ENCODE results near the gene KRT36. TPM values are rescaled to one million over a fixed set of nuclear protein-coding genes. Genes with fewer than 3 reads are reported as not detected.

Gene KRT36
- polyA plus RNA-seq, 3 donors = 0.24 to 0.87 (median 0.25) TPM

DNA sequence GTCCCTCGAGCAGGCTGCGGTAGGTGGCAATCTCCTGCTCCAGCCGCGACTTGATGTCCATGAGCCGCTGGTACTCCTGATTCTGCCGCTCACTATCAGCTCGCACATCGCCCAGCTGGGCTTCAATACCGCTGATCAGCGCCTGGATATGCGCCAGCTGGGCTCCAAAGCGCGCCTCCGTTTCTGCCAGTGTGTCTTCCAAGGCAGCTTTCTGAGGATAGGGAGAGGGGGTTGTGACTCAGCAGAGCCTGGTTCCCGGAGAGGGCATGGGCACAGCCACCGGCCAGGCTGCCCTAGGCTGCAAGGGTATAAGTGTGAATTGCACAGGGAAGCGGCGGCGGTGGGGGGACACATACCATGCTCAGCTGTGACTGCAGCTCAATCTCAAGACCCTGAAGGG, 34.1 kb upstream of the KRT36 start:
- H3K27ac Mint-ChIP-seq = peak overlapping the region in 1 of 7 donors; percentile 43
- TF ChIP-seq, protein P1, sequence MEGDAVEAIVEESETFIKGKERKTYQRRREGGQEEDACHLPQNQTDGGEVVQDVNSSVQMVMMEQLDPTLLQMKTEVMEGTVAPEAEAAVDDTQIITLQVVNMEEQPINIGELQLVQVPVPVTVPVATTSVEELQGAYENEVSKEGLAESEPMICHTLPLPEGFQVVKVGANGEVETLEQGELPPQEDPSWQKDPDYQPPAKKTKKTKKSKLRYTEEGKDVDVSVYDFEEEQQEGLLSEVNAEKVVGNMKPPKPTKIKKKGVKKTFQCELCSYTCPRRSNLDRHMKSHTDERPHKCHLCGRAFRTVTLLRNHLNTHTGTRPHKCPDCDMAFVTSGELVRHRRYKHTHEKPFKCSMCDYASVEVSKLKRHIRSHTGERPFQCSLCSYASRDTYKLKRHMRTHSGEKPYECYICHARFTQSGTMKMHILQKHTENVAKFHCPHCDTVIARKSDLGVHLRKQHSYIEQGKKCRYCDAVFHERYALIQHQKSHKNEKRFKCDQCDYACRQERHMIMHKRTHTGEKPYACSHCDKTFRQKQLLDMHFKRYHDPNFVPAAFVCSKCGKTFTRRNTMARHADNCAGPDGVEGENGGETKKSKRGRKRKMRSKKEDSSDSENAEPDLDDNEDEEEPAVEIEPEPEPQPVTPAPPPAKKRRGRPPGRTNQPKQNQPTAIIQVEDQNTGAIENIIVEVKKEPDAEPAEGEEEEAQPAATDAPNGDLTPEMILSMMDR (IDR thresholded peaks at IDR 0.05) = no peak

DNA sequence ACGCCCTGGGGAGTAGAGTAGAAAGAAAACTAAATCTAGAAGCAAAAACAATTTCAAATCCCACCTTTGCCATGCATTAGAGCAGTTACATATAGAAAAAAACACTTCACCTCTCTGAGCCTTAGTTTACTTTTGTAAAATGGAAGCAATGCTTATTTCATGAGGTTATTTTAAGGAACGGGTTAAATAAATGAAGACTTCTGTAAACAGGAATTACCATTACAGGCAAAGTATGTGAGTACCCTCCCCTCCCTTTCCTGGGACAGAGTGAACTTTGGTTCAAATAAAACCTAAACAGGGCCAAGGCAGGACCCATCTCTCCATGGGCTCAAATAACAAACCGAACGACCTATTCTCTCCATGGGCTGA, 33.5 kb upstream of the KRT36 start:
- no peaks in the 10 kb centered on the region for H3K79me2 ChIP-seq (ENCODE audit: insufficient read depth, low read length)
- TF ChIP-seq, protein P1 (IDR thresholded peaks at IDR 0.05) = no peak
- no CpG with 5 or more reads among the region's 4 CpGs for WGBS (ENCODE audit: insufficient coverage)
- no peak overlapping the region for H3K4me3 ChIP-seq (replicated peaks in 1 of 3; ENCODE audit: low read depth in 2 of 3, low read length in 3 of 3)
- H3K36me3 ChIP-seq (replicated peaks in 1 of 2; ENCODE audit: control insufficient read depth in 1 of 2, insufficient read depth in 2 of 2, low read length in 2 of 2) = no peaks in the 10 kb centered on the region
- intact Hi-C loops (cut with micrococcal nuclease) = no loop called here
- Mint-ChIP-seq H3K4me1 (peaks cover 12% of the 10 kb centered on the region), H3K4me3 (no peak overlapping the region), H3K27me3 (ENCODE audit: low read depth in 3 of 3) (peaks cover 32 to 47% (median 35%) of the 10 kb centered on the region in 3 donors), H3K27ac (no peak overlapping the region), H3K9me3 (peaks cover 0 to 11% (median 2%) of the 10 kb centered on the region in 7 donors), H3K36me3 (no peaks in the 10 kb centered on the region)
- H3K9ac ChIP-seq (ENCODE audit: insufficient read depth, low read length, poor library complexity, severe bottlenecking) = no peak overlapping the region
- H2AFZ ChIP-seq (ENCODE audit: insufficient read depth, low read depth, low read length, poor library complexity, severe bottlenecking) = no peak overlapping the region
- no peaks in the 10 kb centered on the region for H4K20me1 ChIP-seq (ENCODE audit: insufficient read depth, low read length)
- no peak overlapping the region for H3K27ac ChIP-seq (ENCODE audit: low read depth in 1 of 2, low read length in 2 of 2)
- no peak for DNase-seq
- no peak overlapping the region for H3K4me2 ChIP-seq (replicated peaks; ENCODE audit: extremely low read depth, low read length, poor library complexity, severe bottlenecking)
- peaks cover 15 to 21% of the 10 kb centered on the region in 2 donors for H3K4me1 ChIP-seq (ENCODE audit: control insufficient read depth in 1 of 2, insufficient read depth in 2 of 2, low read length in 2 of 2)
- H3K27me3 ChIP-seq (ENCODE audit: control insufficient read depth in 2 of 2, insufficient read depth in 2 of 2, low read length in 2 of 2) = peaks cover 13 to 35% of the 10 kb centered on the region in 2 donors
- peaks cover 0 to 17% of the 10 kb centered on the region in 2 donors for H3K9me3 ChIP-seq (replicated peaks in 1 of 2; ENCODE audit: control insufficient read depth in 1 of 2, insufficient read depth in 1 of 2, low read length in 2 of 2)

More for the DNA sequence above, 34.1 kb upstream of the KRT36 start:
- Mint-ChIP-seq H3K4me1 (peaks cover 14% of the 10 kb centered on the region), H3K27me3 (ENCODE audit: low read depth in 3 of 3) (peaks cover 38 to 50% (median 41%) of the 10 kb centered on the region in 3 donors), H3K4me3 (no peak overlapping the region), H3K36me3 (peaks cover 2 to 3% of the 10 kb centered on the region in 2 donors), H3K9me3 (peaks cover 0 to 11% (median 5%) of the 10 kb centered on the region in 7 donors)
- Histone ChIP-seq H3K4me2 (replicated peaks; ENCODE audit: extremely low read depth, low read length, poor library complexity, severe bottlenecking) (no peak overlapping the region), H3K79me2 (ENCODE audit: insufficient read depth, low read length) (no peaks in the 10 kb centered on the region), H4K20me1 (ENCODE audit: insufficient read depth, low read length) (no peaks in the 10 kb centered on the region), H3K36me3 (replicated peaks in 1 of 2; ENCODE audit: control insufficient read depth in 1 of 2, insufficient read depth in 2 of 2, low read length in 2 of 2) (no peaks in the 10 kb centered on the region), H3K27ac (ENCODE audit: low read depth in 1 of 2, low read length in 2 of 2) (no peak overlapping the region), H2AFZ (ENCODE audit: insufficient read depth, low read depth, low read length, poor library complexity, severe bottlenecking) (no peak overlapping the region), H3K9me3 (replicated peaks in 1 of 2; ENCODE audit: control insufficient read depth in 1 of 2, insufficient read depth in 1 of 2, low read length in 2 of 2) (peaks cover 0 to 21% of the 10 kb centered on the region in 2 donors), H3K27me3 (ENCODE audit: control insufficient read depth in 2 of 2, insufficient read depth in 2 of 2, low read length in 2 of 2) (peaks cover 17 to 40% of the 10 kb centered on the region in 2 donors), H3K9ac (ENCODE audit: insufficient read depth, low read length, poor library complexity, severe bottlenecking) (no peak overlapping the region), H3K4me3 (replicated peaks in 1 of 3; ENCODE audit: low read depth in 2 of 3, low read length in 3 of 3) (no peak overlapping the region), H3K4me1 (ENCODE audit: control insufficient read depth in 1 of 2, insufficient read depth in 2 of 2, low read length in 2 of 2) (peaks cover 15 to 21% of the 10 kb centered on the region in 2 donors)
- WGBS (ENCODE audit: insufficient coverage) = 90% methylated on average over 19 of the region's 19 CpGs
- no peak for DNase-seq
- intact Hi-C loops (cut with micrococcal nuclease) = no loop called here

All from CD14-positive monocyte (primary cell).